Left lung (tissue), 10 donors: ENCODE data around the gene TEKTIP1. TPM values are rescaled to one million over a fixed set of nuclear protein-coding genes. Genes with fewer than 3 reads are reported as not detected.

Experiments used
- ATAC-seq: fragments of 200-7000 bp; cut with Tn5 transposase; one replicate; pipeline ENCODE4 v1.9.1; 2020; ENCODE audit warnings: moderate library complexity
- DNase-seq, 4 donors: peaks; one replicate each; pipeline ENCODE4 v3.0.0-alpha.2; 2013 to 2020
- H3K27ac ChIP-seq, 2 donors: fragments of 200-600 bp; sonication (generic) in 1 of 2; one replicate each; pipeline versions ENCODE4 v1.5.0 to v1.8.0; 2020 to 2021
- H3K27me3 ChIP-seq, 2 donors: fragments of 200-600 bp; sonication (generic) in 1 of 2; one replicate each; pipeline versions ENCODE4 v1.5.0 to v1.8.0; 2020 to 2021
- H3K36me3 ChIP-seq, 2 donors: fragments of 200-600 bp; sonication (generic) in 1 of 2; one replicate each; pipeline versions ENCODE4 v1.5.0 to v1.8.0; 2020 to 2021
- H3K4me1 ChIP-seq, 2 donors: fragments of 200-600 bp; one replicate each; pipeline ENCODE4 v1.8.0; 2021
- H3K4me3 ChIP-seq, 2 donors: fragments of 200-600 bp; sonication (generic) in 1 of 2; one replicate each; pipeline versions ENCODE4 v1.5.0 to v1.8.0; 2020 to 2021; ENCODE audit warnings: mild to moderate bottlenecking in 1 of 2
- H3K9me3 ChIP-seq, 2 donors: fragments of 200-600 bp; sonication (generic) in 1 of 2; one replicate each; pipeline versions ENCODE4 v1.5.0 to v1.8.0; 2020 to 2021
- CTCF ChIP-seq, 2 donors: fragments of 200-600 bp; sonication (generic) in 1 of 2; IDR thresholded peaks; one replicate each; pipeline versions ENCODE4 v1.5.0 to v1.8.0; 2021; ENCODE audit warnings: antibody characterized with exemption in 2 of 2
- intact Hi-C, 2 donors: fragments of 100-400 bp; cut with DNase I; formaldehyde crosslinking; loops; one replicate each; pipeline versions ENCODE4 v1.11.2 to v1.14.2; 2022
- polyA plus RNA-seq, 6 donors: library from polyadenylated mRNA; unstranded; fragments of 120-200 nt; gene quantifications; one replicate each; pipeline ENCODE4 v1.2.1, GENCODE V29; 2013; ENCODE audit not compliant: insufficient read length in 6 of 6
- total RNA-seq, 2 donors: library from RNA; stranded (reverse); fragmentation: NEBNext Ultra II Directional; extraction: Animal tissue kit (Norgen Biotek cat#: 25700); gene quantifications; one replicate each; pipeline ENCODE4 v1.2.1, GENCODE V29; 2021
- donor health status: DM: no; HTN: yes; CAD: no.
- donor health status: DM: no; HTN: no; CAD: no.

TEKTIP1 gene
- total and polyA plus RNA-seq, 8 donors, result 2.8 to 7.5 (median 4.8) TPM

- ATAC-seq (no peak), DNase-seq (no peak)
- Histone ChIP-seq H3K27ac (no peak overlapping the region), H3K4me1 (peaks cover 1 to 45% of the 10 kb centered on the region in 2 donors), H3K27me3 (no peaks in the 10 kb centered on the region), H3K4me3 (no peak overlapping the region), H3K36me3 (peaks cover 0 to 30% of the 10 kb centered on the region in 2 donors), H3K9me3 (no peaks in the 10 kb centered on the region)
- intact Hi-C loops, result no loop called here
- no peak for TF ChIP-seq CTCF (IDR thresholded peaks at IDR 0.05)
Observed at GRCh38 chr19:3512562-3513228, 26.3 kb upstream of the TEKTIP1 start.

GRCh38 chr19:3513229-3514140 is 25.5 kb upstream of the TEKTIP1 start:
- no peak for TF ChIP-seq CTCF (IDR thresholded peaks at IDR 0.05)
- DNase-seq, result peak in 1 of 4 donors; percentile 71
- H3K36me3 ChIP-seq, result peaks cover 0 to 30% of the 10 kb centered on the region in 2 donors
- intact Hi-C loops, result no loop called here
- H3K4me1 ChIP-seq, result peaks cover 0 to 37% of the 10 kb centered on the region in 2 donors
- no peak overlapping the region for H3K4me3 ChIP-seq
- no peak overlapping the region for H3K27ac ChIP-seq
- no peak for ATAC-seq
- H3K27me3 ChIP-seq, result no peaks in the 10 kb centered on the region
- H3K9me3 ChIP-seq, result no peaks in the 10 kb centered on the region

GRCh38 chr19:3514930-3515329 is 24.0 kb upstream of the TEKTIP1 start:
- intact Hi-C loops, result no loop called here
- Histone ChIP-seq H3K4me1 (peaks cover 0 to 22% of the 10 kb centered on the region in 2 donors), H3K27me3 (no peaks in the 10 kb centered on the region), H3K9me3 (no peaks in the 10 kb centered on the region), H3K4me3 (no peak overlapping the region), H3K36me3 (peaks cover 0 to 36% of the 10 kb centered on the region in 2 donors), H3K27ac (no peak overlapping the region)
- DNase-seq, result no peak
- TF ChIP-seq CTCF (IDR thresholded peaks at IDR 0.05), result no peak
- no peak for ATAC-seq

- intact Hi-C loops, result no loop called here
- no peak for ATAC-seq
- Histone ChIP-seq H3K36me3 (peaks cover 0 to 36% of the 10 kb centered on the region in 2 donors), H3K4me3 (no peak overlapping the region), H3K9me3 (no peaks in the 10 kb centered on the region), H3K27ac (no peak overlapping the region), H3K27me3 (no peaks in the 10 kb centered on the region), H3K4me1 (peaks cover 0 to 20% of the 10 kb centered on the region in 2 donors)
- DNase-seq, result no peak
- no peak for TF ChIP-seq CTCF (IDR thresholded peaks at IDR 0.05)
Observed at GRCh38 chr19:3515891-3516422, 23.0 kb upstream of the TEKTIP1 start.
